GM10266 (cell line): ENCODE measurements around the gene MATK.

Experiments used
- DNase-seq: peaks from one replicate; pipeline ENCODE4 v3.0.0; 2012; ENCODE audit errors: extremely low spot score
- TF ChIP-seq, protein P1 (sequence below): IDR thresholded peaks from 2 replicates; pipeline ENCODE4 v1.5.1; 2012; ENCODE audit warnings: mild to moderate bottlenecking, low read depth; ENCODE audit not compliant: control insufficient read depth, insufficient read depth; ENCODE audit errors: missing control alignments

Gene MATK

DNA sequence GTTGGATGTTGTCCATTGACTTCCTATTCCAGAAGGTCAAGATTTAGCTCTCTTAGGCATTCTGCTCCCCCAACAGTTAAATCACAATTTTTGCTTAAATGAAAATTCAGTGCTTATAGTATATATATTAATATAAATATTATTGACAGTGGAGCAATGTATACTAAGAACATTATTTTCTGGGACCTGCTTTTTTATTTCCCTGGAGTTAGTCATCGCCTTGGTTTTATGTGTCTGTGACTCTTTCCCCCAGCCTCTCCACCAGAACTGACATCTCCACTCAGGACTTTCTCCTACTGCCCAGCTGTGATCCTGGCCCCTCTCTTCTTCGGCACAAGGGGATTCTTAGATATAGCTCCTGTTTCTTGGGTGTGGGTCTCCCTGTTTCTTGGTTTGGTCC is 10.2 kb upstream of the MATK start:
- DNase-seq: no peak
- TF ChIP-seq, protein P1, sequence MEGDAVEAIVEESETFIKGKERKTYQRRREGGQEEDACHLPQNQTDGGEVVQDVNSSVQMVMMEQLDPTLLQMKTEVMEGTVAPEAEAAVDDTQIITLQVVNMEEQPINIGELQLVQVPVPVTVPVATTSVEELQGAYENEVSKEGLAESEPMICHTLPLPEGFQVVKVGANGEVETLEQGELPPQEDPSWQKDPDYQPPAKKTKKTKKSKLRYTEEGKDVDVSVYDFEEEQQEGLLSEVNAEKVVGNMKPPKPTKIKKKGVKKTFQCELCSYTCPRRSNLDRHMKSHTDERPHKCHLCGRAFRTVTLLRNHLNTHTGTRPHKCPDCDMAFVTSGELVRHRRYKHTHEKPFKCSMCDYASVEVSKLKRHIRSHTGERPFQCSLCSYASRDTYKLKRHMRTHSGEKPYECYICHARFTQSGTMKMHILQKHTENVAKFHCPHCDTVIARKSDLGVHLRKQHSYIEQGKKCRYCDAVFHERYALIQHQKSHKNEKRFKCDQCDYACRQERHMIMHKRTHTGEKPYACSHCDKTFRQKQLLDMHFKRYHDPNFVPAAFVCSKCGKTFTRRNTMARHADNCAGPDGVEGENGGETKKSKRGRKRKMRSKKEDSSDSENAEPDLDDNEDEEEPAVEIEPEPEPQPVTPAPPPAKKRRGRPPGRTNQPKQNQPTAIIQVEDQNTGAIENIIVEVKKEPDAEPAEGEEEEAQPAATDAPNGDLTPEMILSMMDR: no peak

- TF ChIP-seq, protein P1: no peak
- no peak for DNase-seq
These were observed 7.6 kb upstream of the MATK start for GRCh38 chr19:3793799-3794198.

DNA sequence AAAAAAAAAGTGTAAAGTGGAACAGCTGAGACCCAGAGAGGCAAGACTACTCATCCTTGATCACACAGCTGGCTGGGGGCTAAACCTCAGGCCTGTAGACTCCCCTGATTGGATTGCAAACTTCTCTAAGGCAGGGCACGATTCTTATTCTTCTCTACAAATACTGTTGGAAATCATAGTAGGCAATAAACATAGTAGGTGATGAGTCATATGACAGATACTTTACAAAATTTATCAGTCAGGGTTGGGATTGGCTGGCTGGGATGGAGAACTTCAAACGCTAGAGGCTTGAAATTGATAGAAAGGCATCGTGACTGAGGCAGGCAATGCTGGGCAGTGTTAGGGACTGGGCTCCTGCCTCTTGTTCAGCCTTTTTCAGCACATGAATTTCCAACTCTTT is 5.9 kb upstream of the MATK start:
- DNase-seq: no peak
- TF ChIP-seq, protein P1: no peak

GRCh38 chr19:3790941-3791340 is 4.8 kb upstream of the MATK start:
- no peak for DNase-seq
- TF ChIP-seq, protein P1: no peak

- TF ChIP-seq, protein P1: no peak
- DNase-seq: no peak
These were observed 4.1 kb upstream of the MATK start for GRCh38 chr19:3790209-3790734.

DNA sequence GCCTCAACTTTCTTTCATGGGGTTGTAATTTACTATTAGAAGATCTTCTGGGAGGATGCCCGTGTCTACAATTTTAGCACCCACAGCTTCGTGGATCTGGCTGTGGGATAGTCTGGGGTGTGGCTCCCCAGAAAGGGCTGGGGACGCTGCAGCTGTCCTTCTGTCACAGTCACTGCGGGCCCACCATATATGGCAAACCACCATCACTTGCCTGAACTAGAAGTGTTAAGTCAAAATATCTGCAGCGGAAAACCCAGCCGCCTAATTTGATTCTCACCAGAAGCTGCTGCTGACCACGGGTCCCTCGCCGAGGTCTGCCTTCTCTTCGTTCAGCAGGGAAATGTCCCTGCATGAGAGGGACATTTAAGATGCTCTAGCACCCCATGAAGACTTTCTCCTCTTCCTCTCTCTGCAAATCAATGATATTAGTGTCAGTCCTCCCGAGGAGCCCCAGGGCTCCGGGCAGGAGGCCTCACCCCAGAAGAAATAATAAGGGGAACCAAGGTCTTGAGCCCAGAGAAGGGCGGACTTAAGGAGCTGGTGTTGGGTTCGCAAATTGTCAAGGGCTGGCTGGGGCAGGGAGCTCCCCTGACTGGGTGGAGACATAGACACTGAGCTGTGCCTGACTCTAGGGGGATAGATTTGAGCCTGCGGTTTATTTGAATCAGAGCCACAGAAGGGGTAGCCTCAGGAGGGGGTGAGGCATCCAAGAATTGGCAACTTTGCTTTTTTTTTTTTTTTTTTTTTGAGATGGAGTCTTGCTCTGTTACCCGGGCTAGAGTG is 3.0 kb upstream of the MATK start:
- no peak for DNase-seq
- TF ChIP-seq, protein P1: no peak

DNA sequence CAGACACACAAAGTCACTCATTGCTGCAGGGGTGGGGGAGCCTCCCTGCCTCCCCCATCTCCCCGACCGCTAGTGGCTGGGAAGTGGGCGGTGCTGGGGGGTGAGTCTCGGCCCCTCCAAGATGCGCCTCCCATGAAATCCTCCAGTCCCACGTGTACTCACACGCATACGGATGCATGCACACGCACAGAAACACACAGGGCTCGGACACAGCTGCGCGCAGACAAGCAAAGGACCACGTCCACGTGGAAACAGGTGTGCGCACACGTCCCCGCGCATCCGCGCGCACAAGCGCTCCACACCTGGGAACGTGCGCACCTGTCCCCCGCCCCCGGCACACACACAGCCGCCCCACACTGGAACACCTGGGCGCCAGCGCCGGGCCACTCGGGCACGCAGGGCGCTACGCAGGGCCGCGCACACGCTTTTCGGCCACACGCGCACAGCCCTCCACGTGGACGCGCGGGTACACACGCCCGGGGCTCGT is 687 bp downstream of the MATK start:
- no peak for DNase-seq
- TF ChIP-seq, protein P1: no peak
